Fibroblast of peridontal ligament (primary cell): Measurements from ENCODE around the gene HCK.

Experiments used
- DNase-seq: peaks from one replicate; pipeline ENCODE4 v3.0.0-alpha.2; 2010; ENCODE audit errors: extremely low read depth

HCK gene

GRCh38 chr20:32129863-32130262 is 77.8 kb downstream of the HCK start:
- no peak for DNase-seq

- DNase-seq: no peak
Measured at GRCh38 chr20:32130352-32130751, 78.3 kb downstream of the HCK start.

- no peak for DNase-seq
Measured at GRCh38 chr20:32130965-32131364, 78.9 kb downstream of the HCK start.

- no peak for DNase-seq
Measured at GRCh38 chr20:32132911-32133549, 81.0 kb downstream of the HCK start.

- DNase-seq: no peak
Measured at GRCh38 chr20:32134026-32134425, 82.0 kb downstream of the HCK start.

- DNase-seq: no peak
Measured at GRCh38 chr20:32135983-32136515, 84.0 kb downstream of the HCK start.

GRCh38 chr20:32138921-32139320 is 86.9 kb downstream of the HCK start:
- DNase-seq: no peak

- DNase-seq: no peak
Measured at GRCh38 chr20:32139947-32140346, 87.9 kb downstream of the HCK start.

GRCh38 chr20:32140603-32141002 is 88.6 kb downstream of the HCK start:
- DNase-seq: no peak

GRCh38 chr20:32141465-32141980 is 89.5 kb downstream of the HCK start:
- DNase-seq: no peak

- DNase-seq: no peak
Measured at GRCh38 chr20:32142088-32142487, 90.0 kb downstream of the HCK start.

GRCh38 chr20:32142991-32143390 is 90.9 kb downstream of the HCK start:
- DNase-seq: no peak

- no peak for DNase-seq
Measured at GRCh38 chr20:32144898-32145662, 93.0 kb downstream of the HCK start.

- DNase-seq: no peak
Measured at GRCh38 chr20:32149566-32150170, 97.6 kb downstream of the HCK start.

GRCh38 chr20:32150291-32150848 is 98.3 kb downstream of the HCK start:
- DNase-seq: no peak
